Adrenal gland (tissue), 5 donors: ENCODE results near the gene DAG1.

Source experiments
- CTCF ChIP-seq, 6 experiments: fragments of 450-650 bp in 4 of 6; fragments of 200-600 bp in 2 of 6; sonication (generic) in 1 of 6; IDR thresholded peaks; 1 replicate in 5 of 6; 2 replicates in 1 of 6; pipeline versions ENCODE4 v1.5.1 to v1.8.0; 2016 to 2021; ENCODE audit warnings: antibody characterized with exemption in 6 of 6, mild to moderate bottlenecking in 2 of 6, moderate library complexity in 1 of 6
- POLR2A ChIP-seq, 2 donors: fragments of 450-650 bp; IDR thresholded peaks; one replicate each; pipeline ENCODE4 v1.6.1; 2017; ENCODE audit warnings: antibody characterized with exemption in 2 of 2, mild to moderate bottlenecking in 2 of 2, moderate library complexity in 1 of 2
- donor health status: DM: no; HTN: no; CAD: no.

- TF ChIP-seq CTCF (IDR thresholded peaks at IDR 0.05) (no peak), POLR2A (IDR thresholded peaks at IDR 0.05) (no peak)
Observed at GRCh38 chr3:49460956-49461355, 9.1 kb upstream of the DAG1 start.
